ENCODE data around the gene HSP90AA1. TPM values are rescaled to one million over a fixed set of nuclear protein-coding genes. Genes with fewer than 3 reads are reported as not detected.

HSP90AA1 gene
- total RNA-seq, 4 donors from 2014 or later, result 240 to 651 (median 430) TPM

DNA sequence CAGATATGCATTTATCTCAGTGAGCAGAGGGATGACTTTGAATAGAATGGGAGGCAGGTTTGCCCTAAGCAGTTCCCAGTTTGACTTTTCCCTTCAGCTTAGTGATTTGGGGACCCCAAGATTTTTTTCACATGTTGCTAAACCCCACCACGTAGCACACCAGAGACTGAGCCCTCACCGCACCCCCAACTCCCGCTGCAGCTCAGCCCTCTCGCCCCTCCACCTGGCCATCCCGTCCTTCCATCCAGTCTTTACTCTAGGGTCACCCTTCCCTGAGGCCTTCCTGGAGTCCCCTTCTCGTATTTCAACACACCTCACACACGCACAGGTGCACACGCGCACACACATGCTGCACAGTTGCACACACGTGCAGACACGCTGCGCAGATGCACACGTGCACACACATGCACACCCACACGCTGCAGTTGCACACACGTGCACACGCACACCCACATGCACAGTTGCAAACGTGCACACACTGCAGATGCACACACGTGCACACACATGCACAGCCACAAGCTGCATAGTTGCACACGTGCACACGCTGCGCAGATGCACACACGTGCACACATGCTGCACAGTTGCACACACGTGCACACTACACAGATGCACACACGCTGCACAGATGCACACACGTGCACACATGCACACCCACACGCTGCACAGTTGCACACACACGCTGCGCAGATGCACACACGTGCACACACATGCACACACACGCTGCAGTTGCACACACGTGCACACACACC, 30.0 kb downstream of the HSP90AA1 start:
- WGBS, result 85% methylated on average over 31 of the region's 31 CpGs
- no peaks in the 10 kb centered on the region for H3K27me3 ChIP-seq
- no peak for DNase-seq (ENCODE audit: low spot score in 2 of 2)
- no peak overlapping the region for H3K27ac ChIP-seq
- no peak overlapping the region for H3K4me3 ChIP-seq
- TF ChIP-seq EP300 (IDR thresholded peaks at IDR 0.05), result no peak
- TF ChIP-seq POLR2AphosphoS5 (IDR thresholded peaks at IDR 0.05), result no peak
- TF ChIP-seq POLR2A (IDR thresholded peaks at IDR 0.05), result no peak
- TF ChIP-seq, protein P1, sequence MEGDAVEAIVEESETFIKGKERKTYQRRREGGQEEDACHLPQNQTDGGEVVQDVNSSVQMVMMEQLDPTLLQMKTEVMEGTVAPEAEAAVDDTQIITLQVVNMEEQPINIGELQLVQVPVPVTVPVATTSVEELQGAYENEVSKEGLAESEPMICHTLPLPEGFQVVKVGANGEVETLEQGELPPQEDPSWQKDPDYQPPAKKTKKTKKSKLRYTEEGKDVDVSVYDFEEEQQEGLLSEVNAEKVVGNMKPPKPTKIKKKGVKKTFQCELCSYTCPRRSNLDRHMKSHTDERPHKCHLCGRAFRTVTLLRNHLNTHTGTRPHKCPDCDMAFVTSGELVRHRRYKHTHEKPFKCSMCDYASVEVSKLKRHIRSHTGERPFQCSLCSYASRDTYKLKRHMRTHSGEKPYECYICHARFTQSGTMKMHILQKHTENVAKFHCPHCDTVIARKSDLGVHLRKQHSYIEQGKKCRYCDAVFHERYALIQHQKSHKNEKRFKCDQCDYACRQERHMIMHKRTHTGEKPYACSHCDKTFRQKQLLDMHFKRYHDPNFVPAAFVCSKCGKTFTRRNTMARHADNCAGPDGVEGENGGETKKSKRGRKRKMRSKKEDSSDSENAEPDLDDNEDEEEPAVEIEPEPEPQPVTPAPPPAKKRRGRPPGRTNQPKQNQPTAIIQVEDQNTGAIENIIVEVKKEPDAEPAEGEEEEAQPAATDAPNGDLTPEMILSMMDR (IDR thresholded peaks at IDR 0.05), result no peak
- no peaks in the 10 kb centered on the region for H3K9me3 ChIP-seq
- peaks cover 19% of the 10 kb centered on the region for H3K36me3 ChIP-seq
- no peaks in the 10 kb centered on the region for H3K4me1 ChIP-seq

DNA sequence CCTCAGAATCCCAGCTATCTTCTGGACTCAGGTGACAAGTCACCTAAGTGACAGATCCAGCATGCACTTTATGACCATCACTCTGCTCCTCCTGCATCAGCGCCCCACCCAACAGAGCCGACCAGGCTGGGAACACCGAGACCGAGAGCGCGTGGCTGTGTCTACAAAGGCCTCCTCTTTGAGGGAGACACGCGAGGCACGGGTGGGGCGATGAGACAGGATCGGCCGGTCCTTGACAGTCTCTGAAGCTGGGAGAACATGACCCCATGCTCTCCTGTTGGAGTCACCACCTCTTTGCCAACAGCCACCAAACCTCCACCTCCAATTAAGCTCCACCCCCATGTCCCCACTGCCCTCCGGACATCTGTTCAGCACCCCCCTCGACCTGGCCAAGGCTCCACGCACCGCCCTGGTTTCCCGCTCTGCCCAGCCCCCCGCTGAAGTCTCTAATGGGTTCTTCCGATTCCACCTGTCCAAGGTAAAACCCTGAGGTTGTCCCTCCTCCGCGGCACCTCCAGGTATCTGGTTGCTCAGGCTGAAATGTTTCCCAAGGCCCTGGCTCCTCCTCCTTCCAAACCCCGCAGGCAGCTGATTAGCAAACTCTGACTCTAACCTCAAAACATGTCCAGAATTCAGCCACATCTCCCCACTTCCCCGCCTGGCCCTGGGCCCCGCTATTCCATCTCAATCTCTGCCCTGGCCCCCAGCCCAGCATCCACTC, 31.5 kb downstream of the HSP90AA1 start:
- Histone ChIP-seq H3K27me3 (no peaks in the 10 kb centered on the region), H3K4me3 (no peak overlapping the region), H3K4me1 (no peaks in the 10 kb centered on the region), H3K36me3 (peaks cover 34% of the 10 kb centered on the region), H3K9me3 (no peaks in the 10 kb centered on the region), H3K27ac (no peak overlapping the region)
- WGBS, result 66% methylated on average over 23 of the region's 24 CpGs
- DNase-seq (ENCODE audit: low spot score in 2 of 2), result no peak
- TF ChIP-seq, protein P1 (IDR thresholded peaks at IDR 0.05), result no peak

DNA sequence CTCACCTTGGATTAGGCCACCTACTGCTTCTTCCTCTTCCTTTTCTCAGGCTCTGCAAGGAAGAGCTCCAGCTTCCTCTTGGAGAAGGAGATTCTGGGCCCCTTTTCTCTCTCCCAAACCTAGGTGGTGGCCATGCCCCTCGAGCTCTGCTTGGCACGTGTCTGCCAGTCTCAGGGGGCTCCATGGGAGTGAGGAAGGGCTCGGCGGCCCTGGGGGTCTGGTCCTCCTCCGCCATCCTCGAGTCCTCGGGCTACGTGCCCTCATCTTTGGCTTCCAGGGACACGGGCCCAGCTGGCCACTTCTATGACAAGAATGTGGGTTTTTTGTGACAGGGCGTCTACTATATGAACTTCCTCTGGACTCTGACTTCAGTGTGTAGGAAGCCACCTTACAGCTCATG, 34.3 kb downstream of the HSP90AA1 start:
- no peak overlapping the region for H3K27ac ChIP-seq
- H3K4me1 ChIP-seq, result no peaks in the 10 kb centered on the region
- DNase-seq (ENCODE audit: low spot score in 2 of 2), result no peak
- 94% methylated on average over 10 of the region's 10 CpGs for WGBS
- H3K4me3 ChIP-seq, result no peak overlapping the region
- TF ChIP-seq, protein P1 (IDR thresholded peaks at IDR 0.05), result no peak
- TF ChIP-seq POLR2AphosphoS5 (IDR thresholded peaks at IDR 0.05), result no peak
- TF ChIP-seq EP300 (IDR thresholded peaks at IDR 0.05), result no peak
- TF ChIP-seq POLR2A (IDR thresholded peaks at IDR 0.05), result no peak
- no peaks in the 10 kb centered on the region for H3K27me3 ChIP-seq
- H3K36me3 ChIP-seq, result peaks cover 62% of the 10 kb centered on the region
- H3K9me3 ChIP-seq, result no peaks in the 10 kb centered on the region

DNA sequence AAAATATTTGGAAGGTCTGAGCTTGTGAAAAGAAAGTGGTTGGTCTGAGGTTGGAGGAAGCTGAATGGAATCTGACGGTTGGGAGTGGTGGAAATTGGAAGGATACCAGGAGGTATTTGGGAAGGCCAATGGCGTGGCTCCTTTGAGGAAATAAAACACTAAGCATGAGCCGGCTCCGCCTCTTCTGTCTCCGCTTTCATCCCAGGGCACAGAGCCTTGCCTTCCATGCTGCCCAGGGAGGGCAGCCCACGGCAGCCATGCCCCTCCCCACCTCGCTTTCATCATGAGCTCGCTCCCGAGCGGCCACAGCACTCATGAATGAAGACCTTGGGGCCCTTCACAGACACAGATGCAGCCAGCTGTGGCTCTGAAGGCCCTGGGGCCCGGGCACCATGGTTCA, 36.2 kb downstream of the HSP90AA1 start:
- no peak for DNase-seq (ENCODE audit: low spot score in 2 of 2)
- no peak overlapping the region for H3K4me3 ChIP-seq
- no peaks in the 10 kb centered on the region for H3K27me3 ChIP-seq
- TF ChIP-seq EP300 (IDR thresholded peaks at IDR 0.05) (no peak), POLR2A (IDR thresholded peaks at IDR 0.05) (no peak), POLR2AphosphoS5 (IDR thresholded peaks at IDR 0.05) (no peak)
- TF ChIP-seq, protein P1 (IDR thresholded peaks at IDR 0.05), result no peak
- WGBS, result 63% methylated on average over 11 of the region's 11 CpGs
- peaks cover 13% of the 10 kb centered on the region for H3K4me1 ChIP-seq
- H3K9me3 ChIP-seq, result no peaks in the 10 kb centered on the region
- H3K27ac ChIP-seq, result no peak overlapping the region
- H3K36me3 ChIP-seq, result peaks cover 77% of the 10 kb centered on the region

DNA sequence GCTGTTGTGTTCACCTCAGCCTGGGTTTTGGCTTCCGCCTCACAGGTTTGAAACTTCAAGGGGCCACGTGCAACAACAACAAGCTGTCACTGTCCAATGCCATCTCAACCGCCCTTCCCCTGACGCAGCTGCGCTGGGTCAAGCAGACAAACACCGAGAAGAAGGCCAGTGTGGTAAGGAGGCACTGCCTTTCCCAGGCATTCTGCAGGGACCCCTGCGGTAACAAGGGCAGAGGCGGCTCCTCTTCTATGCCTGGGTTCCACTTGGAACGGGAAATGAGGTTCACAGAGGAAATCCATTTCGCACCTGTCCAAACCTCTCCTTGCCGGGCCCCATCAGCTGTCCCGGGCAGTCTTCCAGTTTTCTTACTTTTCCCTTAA, 36.8 kb downstream of the HSP90AA1 start:
- Histone ChIP-seq H3K4me3 (no peak overlapping the region), H3K36me3 (peaks cover 81% of the 10 kb centered on the region), H3K27me3 (no peaks in the 10 kb centered on the region), H3K27ac (no peak overlapping the region), H3K9me3 (no peaks in the 10 kb centered on the region), H3K4me1 (peaks cover 13% of the 10 kb centered on the region)
- no peak for TF ChIP-seq POLR2AphosphoS5 (IDR thresholded peaks at IDR 0.05)
- no peak for TF ChIP-seq EP300 (IDR thresholded peaks at IDR 0.05)
- TF ChIP-seq, protein P1 (IDR thresholded peaks at IDR 0.05), result no peak
- TF ChIP-seq POLR2A (IDR thresholded peaks at IDR 0.05), result no peak
- no peak for DNase-seq (ENCODE audit: low spot score in 2 of 2)
- WGBS, result 90% methylated on average over 12 of the region's 12 CpGs

Measured in suprapubic skin (tissue), 4 donors.